Measurements from ENCODE around the gene MYO3A. TPM values are rescaled to one million over a fixed set of nuclear protein-coding genes. Genes with fewer than 3 reads are reported as not detected.

The MYO3A gene
- total RNA-seq, 3 donors from 2014 or later: 0.29 to 0.33 TPM; not detected in 1

GRCh38 chr10:25959540-25960232 is 25.7 kb downstream of the MYO3A start:
- TF ChIP-seq POLR2AphosphoS5 (IDR thresholded peaks at IDR 0.05) (no peak), POLR2A (IDR thresholded peaks at IDR 0.05) (no peak), CTCF (IDR thresholded peaks at IDR 0.05) (no peak)
- Histone ChIP-seq H3K4me3 (no peak overlapping the region), H3K27me3 (no peaks in the 10 kb centered on the region), H3K27ac (no peak overlapping the region), H3K36me3 (no peaks in the 10 kb centered on the region), H3K4me1 (no peaks in the 10 kb centered on the region), H3K9me3 (peaks cover 0 to 5% of the 10 kb centered on the region in 2 donors)
- intact Hi-C loops (cut with DNase I; ENCODE audit: low total_unique reads): no loop called here
- DNase-seq (ENCODE audit: low spot score in 2 of 2): no peak

GRCh38 chr10:25965584-25965983 is 31.6 kb downstream of the MYO3A start:
- intact Hi-C loops (cut with DNase I; ENCODE audit: low total_unique reads): no loop called here
- TF ChIP-seq POLR2AphosphoS5 (IDR thresholded peaks at IDR 0.05): no peak
- no peak for TF ChIP-seq CTCF (IDR thresholded peaks at IDR 0.05)
- TF ChIP-seq POLR2A (IDR thresholded peaks at IDR 0.05): no peak

GRCh38 chr10:25966844-25967243 is 32.8 kb downstream of the MYO3A start:
- TF ChIP-seq CTCF (IDR thresholded peaks at IDR 0.05) (no peak), POLR2A (IDR thresholded peaks at IDR 0.05) (no peak), POLR2AphosphoS5 (IDR thresholded peaks at IDR 0.05) (no peak)
- DNase-seq (ENCODE audit: low spot score in 2 of 2): no peak
- H3K27me3 ChIP-seq: no peaks in the 10 kb centered on the region
- peaks cover 4% of the 10 kb centered on the region for H3K36me3 ChIP-seq
- H3K4me3 ChIP-seq: no peak overlapping the region
- no peak overlapping the region for H3K27ac ChIP-seq
- H3K9me3 ChIP-seq: no peaks in the 10 kb centered on the region
- no peaks in the 10 kb centered on the region for H3K4me1 ChIP-seq
- intact Hi-C loops (cut with DNase I; ENCODE audit: low total_unique reads): no loop called here

More at GRCh38 chr10:25965584-25965983, 31.6 kb downstream of the MYO3A start:
- Histone ChIP-seq H3K36me3 (peaks cover 4% of the 10 kb centered on the region), H3K27ac (no peak overlapping the region), H3K4me1 (no peaks in the 10 kb centered on the region), H3K4me3 (no peak overlapping the region), H3K9me3 (no peaks in the 10 kb centered on the region), H3K27me3 (no peaks in the 10 kb centered on the region)
- DNase-seq (ENCODE audit: low spot score in 2 of 2): no peak

GRCh38 chr10:25972631-25973030 is 38.6 kb downstream of the MYO3A start:
- TF ChIP-seq POLR2AphosphoS5 (IDR thresholded peaks at IDR 0.05) (no peak), CTCF (IDR thresholded peaks at IDR 0.05) (no peak), POLR2A (IDR thresholded peaks at IDR 0.05) (no peak)
- Histone ChIP-seq H3K27me3 (no peaks in the 10 kb centered on the region), H3K4me1 (no peaks in the 10 kb centered on the region), H3K9me3 (no peaks in the 10 kb centered on the region), H3K36me3 (peaks cover 4% of the 10 kb centered on the region), H3K27ac (no peak overlapping the region), H3K4me3 (no peak overlapping the region)
- intact Hi-C loops (cut with DNase I; ENCODE audit: low total_unique reads): no loop called here
- DNase-seq (ENCODE audit: low spot score in 2 of 2): no peak

GRCh38 chr10:25974897-25975459 is 40.9 kb downstream of the MYO3A start:
- TF ChIP-seq CTCF (IDR thresholded peaks at IDR 0.05) (no peak), POLR2A (IDR thresholded peaks at IDR 0.05) (no peak), POLR2AphosphoS5 (IDR thresholded peaks at IDR 0.05) (no peak)
- no peaks in the 10 kb centered on the region for H3K27me3 ChIP-seq
- H3K4me1 ChIP-seq: no peaks in the 10 kb centered on the region
- no peaks in the 10 kb centered on the region for H3K9me3 ChIP-seq
- H3K36me3 ChIP-seq: peaks cover 3% of the 10 kb centered on the region
- H3K27ac ChIP-seq: no peak overlapping the region
- intact Hi-C loops (cut with DNase I; ENCODE audit: low total_unique reads): no loop called here
- DNase-seq (ENCODE audit: low spot score in 2 of 2): no peak
- no peak overlapping the region for H3K4me3 ChIP-seq

Data from breast epithelium (tissue), 4 donors.